HFF-Myc (cell line): ENCODE data around the gene POLR1D.

Experiments
- DNase-seq: peaks from one replicate; pipeline ENCODE4 v3.0.0-alpha.2; 2011; ENCODE audit warnings: low read depth; ENCODE audit errors: extremely low read depth
- H3K4me3 ChIP-seq: replicated peaks from 2 replicates; pipeline ENCODE4 v1.5.1; 2011; ENCODE audit warnings: low read depth, mild to moderate bottlenecking, control low read depth, low read length
- TF ChIP-seq, protein P1 (sequence below): IDR thresholded peaks from 2 replicates; pipeline ENCODE4 v1.5.1; 2012; ENCODE audit warnings: mild to moderate bottlenecking, low read depth, low read length, control low read depth; ENCODE audit errors: missing control alignments

Gene POLR1D

DNA sequence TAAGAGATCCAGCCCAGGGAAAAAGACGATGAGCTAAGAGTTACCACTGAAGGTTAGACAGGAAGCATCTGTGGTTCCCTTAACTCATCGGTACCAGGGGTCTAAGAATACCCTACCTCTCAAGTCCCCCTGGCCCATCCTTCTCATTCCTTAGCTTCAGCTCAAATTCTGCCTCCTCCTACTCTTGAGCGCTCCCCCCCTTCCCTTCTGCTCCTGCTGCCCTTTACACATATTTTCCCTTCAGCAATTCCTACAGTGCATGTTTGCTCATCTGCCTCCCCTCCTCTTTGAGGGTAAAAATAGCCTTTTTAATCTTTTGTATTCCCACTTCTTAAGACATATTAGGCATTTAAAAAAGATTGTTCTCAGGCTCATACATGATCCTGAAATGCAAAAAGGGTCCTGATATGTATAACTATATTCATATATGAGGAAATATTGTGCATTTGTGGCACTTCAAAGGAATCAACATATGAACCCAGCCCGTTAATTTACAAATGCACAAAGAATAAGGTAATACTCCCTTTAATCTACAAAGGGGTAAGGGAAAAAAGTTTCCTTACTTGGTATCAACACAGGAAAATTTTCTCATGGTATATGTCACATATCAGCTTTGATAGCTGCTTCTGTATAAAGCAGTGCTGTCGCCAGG lies 34.5 kb upstream of the POLR1D start:
- TF ChIP-seq, protein P1, sequence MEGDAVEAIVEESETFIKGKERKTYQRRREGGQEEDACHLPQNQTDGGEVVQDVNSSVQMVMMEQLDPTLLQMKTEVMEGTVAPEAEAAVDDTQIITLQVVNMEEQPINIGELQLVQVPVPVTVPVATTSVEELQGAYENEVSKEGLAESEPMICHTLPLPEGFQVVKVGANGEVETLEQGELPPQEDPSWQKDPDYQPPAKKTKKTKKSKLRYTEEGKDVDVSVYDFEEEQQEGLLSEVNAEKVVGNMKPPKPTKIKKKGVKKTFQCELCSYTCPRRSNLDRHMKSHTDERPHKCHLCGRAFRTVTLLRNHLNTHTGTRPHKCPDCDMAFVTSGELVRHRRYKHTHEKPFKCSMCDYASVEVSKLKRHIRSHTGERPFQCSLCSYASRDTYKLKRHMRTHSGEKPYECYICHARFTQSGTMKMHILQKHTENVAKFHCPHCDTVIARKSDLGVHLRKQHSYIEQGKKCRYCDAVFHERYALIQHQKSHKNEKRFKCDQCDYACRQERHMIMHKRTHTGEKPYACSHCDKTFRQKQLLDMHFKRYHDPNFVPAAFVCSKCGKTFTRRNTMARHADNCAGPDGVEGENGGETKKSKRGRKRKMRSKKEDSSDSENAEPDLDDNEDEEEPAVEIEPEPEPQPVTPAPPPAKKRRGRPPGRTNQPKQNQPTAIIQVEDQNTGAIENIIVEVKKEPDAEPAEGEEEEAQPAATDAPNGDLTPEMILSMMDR, result no peak
- no peak for DNase-seq
- no peak overlapping the region for H3K4me3 ChIP-seq

DNA sequence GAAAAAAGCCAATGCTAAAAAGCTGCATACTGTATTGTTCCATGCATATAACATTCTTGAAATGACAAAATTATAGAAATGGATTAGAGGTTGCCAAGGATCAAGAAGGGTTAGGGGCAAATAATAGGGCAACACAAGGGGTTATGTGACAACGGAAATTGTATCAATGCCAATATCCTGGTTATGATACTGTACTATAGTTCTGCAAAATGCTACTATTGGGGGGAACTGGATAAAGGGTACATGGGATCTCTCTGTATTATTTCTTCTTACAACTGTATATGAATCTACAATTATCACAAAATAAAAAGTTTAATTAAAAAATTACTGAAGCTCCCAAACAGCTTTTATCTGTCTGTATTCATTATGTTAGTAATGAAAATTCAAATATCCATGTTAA lies 33.3 kb upstream of the POLR1D start:
- TF ChIP-seq, protein P1, result no peak
- DNase-seq, result no peak
- H3K4me3 ChIP-seq, result no peak overlapping the region

DNA sequence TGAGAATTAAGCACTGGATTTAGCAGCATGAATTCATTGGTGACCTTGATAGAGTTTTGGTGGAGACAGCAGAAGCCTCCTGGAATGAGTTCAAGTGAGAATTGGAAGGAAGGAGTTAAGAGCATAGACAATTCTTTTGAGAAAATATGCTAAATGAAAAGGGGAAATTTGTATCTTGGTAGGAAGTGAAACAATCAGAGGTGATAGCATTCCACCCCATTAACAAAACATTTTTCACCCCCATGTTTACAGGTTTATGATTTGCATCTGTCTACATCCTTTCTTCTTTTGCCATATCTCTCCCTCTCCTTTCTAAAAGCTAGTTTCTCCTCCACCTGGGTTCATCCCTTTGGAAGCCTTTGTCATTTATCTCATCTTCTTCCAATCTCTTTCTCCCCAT lies 28.8 kb upstream of the POLR1D start:
- TF ChIP-seq, protein P1, result no peak
- no peak overlapping the region for H3K4me3 ChIP-seq
- DNase-seq, result no peak

DNA sequence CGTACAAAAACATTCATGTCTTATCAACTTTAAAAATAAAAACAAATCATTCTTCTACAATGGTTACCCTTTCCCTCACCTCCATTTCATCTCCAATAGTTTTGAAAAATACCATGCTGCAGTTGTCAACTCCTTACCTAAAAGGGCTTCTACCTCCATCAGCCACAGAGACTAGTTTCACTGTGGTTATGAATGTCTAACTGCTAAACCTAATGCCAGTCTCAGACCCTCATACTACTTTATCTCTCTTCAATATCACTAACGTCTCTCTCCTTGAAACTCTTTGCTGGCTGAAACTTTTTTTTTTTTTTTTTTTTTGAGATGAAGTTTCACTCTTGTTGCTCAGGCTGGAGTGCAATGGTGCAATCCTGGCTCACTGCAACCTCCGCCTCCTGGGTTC lies 28.4 kb upstream of the POLR1D start:
- TF ChIP-seq, protein P1, result no peak
- no peak for DNase-seq
- H3K4me3 ChIP-seq, result no peak overlapping the region

DNA sequence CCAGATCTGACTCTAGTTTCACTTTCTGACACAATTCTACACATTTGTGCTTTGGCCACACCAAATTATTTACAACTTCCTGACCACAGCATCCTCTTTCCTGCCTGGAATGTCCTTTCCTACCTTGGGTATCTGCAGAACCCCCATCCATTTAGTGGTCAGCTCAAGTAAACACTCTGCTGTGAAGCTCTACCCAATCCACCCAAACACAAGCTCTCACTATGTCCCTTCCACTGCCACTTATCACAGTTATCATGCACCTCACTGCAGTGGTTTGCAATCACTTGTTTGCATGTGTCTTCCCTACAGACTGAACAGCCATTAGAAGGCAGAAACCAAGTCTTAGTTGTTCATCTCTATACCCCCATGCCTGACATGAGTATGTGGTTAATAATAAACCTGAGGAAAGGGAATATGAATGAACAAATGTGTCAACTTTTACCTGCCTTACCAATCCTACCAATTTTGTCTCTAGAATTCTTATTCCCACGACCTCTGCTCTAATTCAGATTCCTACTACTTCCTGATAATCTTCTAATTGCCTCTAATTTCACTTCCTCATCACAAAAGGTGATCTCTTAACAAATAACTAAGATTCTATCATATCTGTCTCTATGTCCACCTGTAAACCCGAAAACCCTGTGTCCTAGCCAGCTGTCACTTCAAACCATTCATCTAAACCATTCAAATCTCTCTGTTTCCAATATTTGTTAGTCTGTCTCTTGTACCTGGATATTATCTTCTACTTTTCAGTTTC lies 26.5 kb upstream of the POLR1D start:
- no peak for DNase-seq
- no peak overlapping the region for H3K4me3 ChIP-seq
- TF ChIP-seq, protein P1, result no peak

DNA sequence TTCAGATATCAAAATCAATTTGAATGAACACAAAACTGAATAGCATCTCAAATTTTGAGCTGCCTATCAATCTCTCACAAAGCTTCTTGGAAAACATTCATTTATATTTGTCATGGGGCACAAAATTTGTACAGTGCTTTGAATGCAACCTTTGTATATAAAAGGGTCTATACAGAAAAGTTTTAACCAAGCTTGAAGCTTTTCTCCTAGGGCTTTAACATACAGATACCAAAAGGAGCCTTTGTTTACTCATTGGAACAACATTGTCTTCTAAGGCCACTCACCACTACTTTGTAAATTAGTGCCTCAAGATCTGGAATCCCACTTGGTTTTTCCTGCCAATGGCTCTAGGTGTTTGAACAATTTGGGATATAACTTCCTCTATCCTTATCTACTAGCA lies 22.6 kb upstream of the POLR1D start:
- H3K4me3 ChIP-seq, result no peak overlapping the region
- TF ChIP-seq, protein P1, result no peak
- DNase-seq, result no peak
